HepG2 (cell line): ENCODE data around the gene BET1L. TPM values are rescaled to one million over a fixed set of nuclear protein-coding genes. Genes with fewer than 3 reads are reported as not detected.

Experiments
- ARID5B ChIP-seq: IDR thresholded peaks from 2 replicates; pipeline ENCODE4 v1.4.0; 2020; ENCODE audit warnings: mild to moderate bottlenecking, missing genetic modification reagents
- ATM ChIP-seq: fragments of 450-650 bp; IDR thresholded peaks from 2 replicates; pipeline ENCODE4 v1.7.1; 2017; ENCODE audit warnings: mild to moderate bottlenecking, borderline replicate concordance
- CERS6 ChIP-seq: sonication (generic); formaldehyde crosslinking; IDR thresholded peaks from 2 replicates; pipeline ENCODE4 v1.5.0; 2020; ENCODE audit warnings: missing genetic modification reagents
- CREBL2 ChIP-seq: sonication (generic); formaldehyde crosslinking; IDR thresholded peaks from 2 replicates; pipeline ENCODE4 v1.8.1; 2023; ENCODE audit warnings: missing genetic modification reagents, mild to moderate bottlenecking, borderline replicate concordance
- FOSL1 ChIP-seq: sonication (generic); formaldehyde crosslinking; IDR thresholded peaks from 2 replicates; pipeline ENCODE4 v1.9.0; 2021; ENCODE audit warnings: missing genetic modification reagents, borderline replicate concordance
- MNT ChIP-seq: fragments of 450-650 bp; IDR thresholded peaks from 2 replicates; pipeline ENCODE4 v1.6.1; 2016
- MTF2 ChIP-seq: sonication (generic); formaldehyde crosslinking; IDR thresholded peaks from 2 replicates; pipeline ENCODE4 v1.5.0; 2020; ENCODE audit warnings: missing genetic modification reagents, borderline replicate concordance
- MXD4 ChIP-seq: IDR thresholded peaks from 2 replicates; pipeline ENCODE4 v1.6.1; 2016; ENCODE audit warnings: mild to moderate bottlenecking, missing biosample characterization, missing genetic modification reagents
- POLR2A ChIP-seq, 2 experiments: IDR thresholded peaks; 2 replicates each; pipeline ENCODE4 v1.6.1; 2011; ENCODE audit warnings: low read depth in 2 of 2, low read length in 2 of 2, mild to moderate bottlenecking in 1 of 2, moderate library complexity in 1 of 2; ENCODE audit not compliant: insufficient read depth in 1 of 2
- SRY ChIP-seq: sonication (generic); formaldehyde crosslinking; IDR thresholded peaks from 2 replicates; pipeline ENCODE4 v1.8.0; 2022; ENCODE audit warnings: mild to moderate bottlenecking, missing genetic modification reagents
- TAF15 ChIP-seq: fragments of 200-400 bp; formaldehyde crosslinking; IDR thresholded peaks from one replicate; pipeline ENCODE4 v1.6.1; 2018; ENCODE audit warnings: mild to moderate bottlenecking, low read depth, low read length; ENCODE audit not compliant: poor library complexity, severe bottlenecking
- ZNF124 ChIP-seq: sonication (generic); formaldehyde crosslinking; IDR thresholded peaks from 2 replicates; pipeline ENCODE4 v1.4.0; 2020; ENCODE audit warnings: missing genetic modification reagents
- ZNF326 ChIP-seq: sonication (generic); formaldehyde crosslinking; IDR thresholded peaks from 2 replicates; pipeline ENCODE4 v1.4.0; 2020; ENCODE audit warnings: missing genetic modification reagents, borderline replicate concordance
- ZNF362 ChIP-seq: sonication (generic); formaldehyde crosslinking; IDR thresholded peaks from 2 replicates; pipeline ENCODE4 v1.4.0; 2020; ENCODE audit warnings: missing genetic modification reagents, mild to moderate bottlenecking, borderline replicate concordance
- ZNF615 ChIP-seq: sonication (generic); formaldehyde crosslinking; IDR thresholded peaks from 2 replicates; pipeline ENCODE4 v1.5.0; 2020; ENCODE audit warnings: mild to moderate bottlenecking, missing genetic modification reagents, borderline replicate concordance
- ZNF670 ChIP-seq: sonication (generic); formaldehyde crosslinking; IDR thresholded peaks from 2 replicates; pipeline ENCODE4 v1.8.0; 2022; ENCODE audit warnings: mild to moderate bottlenecking, missing genetic modification reagents, borderline replicate concordance
- ZNF790 ChIP-seq: sonication (generic); formaldehyde crosslinking; IDR thresholded peaks from 2 replicates; pipeline ENCODE4 v1.8.0; 2022; ENCODE audit warnings: missing genetic modification reagents, mild to moderate bottlenecking, borderline replicate concordance
- polyA plus RNA-seq, 8 experiments: library from polyadenylated mRNA; depleted of rRNA in 3 of 8; stranded (reverse) in 7 of 8; unstranded in 1 of 8; fragments of >200 nt; fragmentation: Illumina TruSeq in 4 of 8; extraction: Trizol in 4 of 8; gene quantifications; 2 replicates each; pipeline versions ENCODE4 v1.2.1 to v1.2.3, GENCODE V29; 2011 to 2016; ENCODE audit warnings: low read depth in 4 of 8, missing spikeins in 1 of 8, mixed read lengths in 1 of 8; ENCODE audit not compliant: insufficient read depth in 1 of 8
- total RNA-seq, 5 experiments: library from RNA; depleted of rRNA; stranded (reverse); fragments of >200 nt; fragmentation: Illumina TruSeq; extraction: Trizol; gene quantifications; 2 replicates each; pipeline ENCODE4 v1.2.3, GENCODE V29; 2016; ENCODE audit warnings: low read depth in 1 of 5

Gene BET1L
- total and polyA plus RNA-seq, 2 of the 13 experiments (the other 11 are each of a cell fraction or from before 2014, with no cell fraction given) = 26.2 to 59.6 TPM

GRCh38 chr11:208181-208916 is 1.1 kb upstream of the BET1L start (continued):
- TF ChIP-seq ARID5B (CRISPR knock-in tag) (no peak), MNT (no peak), ZNF615 (CRISPR knock-in tag) (no peak), ZNF124 (CRISPR knock-in tag) (no peak), MXD4 (CRISPR knock-in tag) (no peak), FOSL1 (CRISPR knock-in tag) (no peak), MTF2 (no peak), ZNF362 (CRISPR knock-in tag) (no peak), SRY (CRISPR knock-in tag) (no peak), TAF15 (no peak), CREBL2 (CRISPR knock-in tag) (no peak), ATM (no peak), ZNF790 (CRISPR knock-in tag) (no peak), ZNF670 (CRISPR knock-in tag) (no peak), CERS6 (no peak), ZNF326 (no peak), POLR2A (IDR thresholded peaks at IDR 0.05; ENCODE audit: insufficient read depth in 1 of 2, low read depth in 2 of 2, low read length in 2 of 2) (0 out of 4 replicates have a peak, but pooled peaks of 1 of the 2 experiments have one; percentile 19)
